Astrocyte of the spinal cord (primary cell): ENCODE results near the gene OPCML.

ENCODE experiments used
- DNase-seq: peaks from one replicate; pipeline ENCODE4 v3.0.0; 2011; ENCODE audit warnings: low read depth, low spot score
- H3K4me3 ChIP-seq: 2 replicates; pipeline ENCODE4 v1.5.1; 2011; ENCODE audit warnings: low read depth, mild to moderate bottlenecking, low read length, moderate library complexity
- CTCF ChIP-seq: IDR thresholded peaks from 2 replicates; pipeline ENCODE4 v1.5.1; 2012; ENCODE audit warnings: low read depth, mild to moderate bottlenecking, low read length, inconsistent platforms
- in situ Hi-C: cut with HindIII; loops from 2 replicates; pipeline ENCODE4 v1.10.0; 2017; ENCODE audit warnings: low sequenced_read_pairs

OPCML gene

GRCh38 chr11:132445859-132446291, 1086.4 kb downstream of the OPCML start:
- no peak for DNase-seq
- in situ Hi-C loops = no loop called here
- H3K4me3 ChIP-seq = no peak overlapping the region
- no peak for TF ChIP-seq CTCF

- no peak overlapping the region for H3K4me3 ChIP-seq
- DNase-seq = no peak
- in situ Hi-C loops = no loop called here
- TF ChIP-seq CTCF = no peak
Observed at GRCh38 chr11:132444911-132445310, 1087.4 kb downstream of the OPCML start.

- peak; percentile 9 for DNase-seq
Observed at GRCh38 chr11:132439711-132440255, 1092.5 kb downstream of the OPCML start.

GRCh38 chr11:132438418-132438817, 1093.9 kb downstream of the OPCML start:
- no peak overlapping the region for H3K4me3 ChIP-seq
- in situ Hi-C loops = no loop called here
- no peak for DNase-seq
- TF ChIP-seq CTCF = no peak

More at GRCh38 chr11:132439711-132440255, 1092.5 kb downstream of the OPCML start:
- H3K4me3 ChIP-seq = no peak overlapping the region
- in situ Hi-C loops = no loop called here
- TF ChIP-seq CTCF = no peak

GRCh38 chr11:132430429-132431062, 1101.8 kb downstream of the OPCML start:
- no peak for TF ChIP-seq CTCF
- in situ Hi-C loops = no loop called here
- no peak for DNase-seq
- no peak overlapping the region for H3K4me3 ChIP-seq

GRCh38 chr11:132429685-132430084, 1102.6 kb downstream of the OPCML start:
- H3K4me3 ChIP-seq = no peak overlapping the region
- DNase-seq = no peak
- TF ChIP-seq CTCF = no peak
- in situ Hi-C loops = no loop called here
